ENCODE measurements around the gene PEAK1.

DNA sequence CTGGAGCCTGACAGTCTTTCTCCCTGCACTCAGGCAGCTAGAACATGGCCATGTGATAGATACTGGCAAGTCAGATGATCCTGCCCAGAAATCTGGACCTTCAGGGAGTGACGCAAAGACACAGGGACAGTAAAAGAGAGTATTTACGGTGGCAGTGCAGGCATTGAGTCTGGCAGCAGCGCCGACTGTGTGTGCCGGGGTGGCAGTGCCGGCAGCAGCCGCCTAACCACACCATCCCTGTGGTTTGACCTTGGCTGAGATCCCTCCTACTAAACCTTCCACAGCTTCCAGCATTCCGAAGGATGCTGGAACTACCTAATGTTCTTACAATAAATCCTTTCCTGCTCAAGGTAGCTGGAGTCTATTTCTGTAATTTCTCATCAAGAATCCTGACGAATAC lies 344.4 kb downstream of the PEAK1 start:
- TF ChIP-seq, protein P1, sequence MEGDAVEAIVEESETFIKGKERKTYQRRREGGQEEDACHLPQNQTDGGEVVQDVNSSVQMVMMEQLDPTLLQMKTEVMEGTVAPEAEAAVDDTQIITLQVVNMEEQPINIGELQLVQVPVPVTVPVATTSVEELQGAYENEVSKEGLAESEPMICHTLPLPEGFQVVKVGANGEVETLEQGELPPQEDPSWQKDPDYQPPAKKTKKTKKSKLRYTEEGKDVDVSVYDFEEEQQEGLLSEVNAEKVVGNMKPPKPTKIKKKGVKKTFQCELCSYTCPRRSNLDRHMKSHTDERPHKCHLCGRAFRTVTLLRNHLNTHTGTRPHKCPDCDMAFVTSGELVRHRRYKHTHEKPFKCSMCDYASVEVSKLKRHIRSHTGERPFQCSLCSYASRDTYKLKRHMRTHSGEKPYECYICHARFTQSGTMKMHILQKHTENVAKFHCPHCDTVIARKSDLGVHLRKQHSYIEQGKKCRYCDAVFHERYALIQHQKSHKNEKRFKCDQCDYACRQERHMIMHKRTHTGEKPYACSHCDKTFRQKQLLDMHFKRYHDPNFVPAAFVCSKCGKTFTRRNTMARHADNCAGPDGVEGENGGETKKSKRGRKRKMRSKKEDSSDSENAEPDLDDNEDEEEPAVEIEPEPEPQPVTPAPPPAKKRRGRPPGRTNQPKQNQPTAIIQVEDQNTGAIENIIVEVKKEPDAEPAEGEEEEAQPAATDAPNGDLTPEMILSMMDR (IDR thresholded peaks at IDR 0.05) = no peak
- TF ChIP-seq, protein P2, sequence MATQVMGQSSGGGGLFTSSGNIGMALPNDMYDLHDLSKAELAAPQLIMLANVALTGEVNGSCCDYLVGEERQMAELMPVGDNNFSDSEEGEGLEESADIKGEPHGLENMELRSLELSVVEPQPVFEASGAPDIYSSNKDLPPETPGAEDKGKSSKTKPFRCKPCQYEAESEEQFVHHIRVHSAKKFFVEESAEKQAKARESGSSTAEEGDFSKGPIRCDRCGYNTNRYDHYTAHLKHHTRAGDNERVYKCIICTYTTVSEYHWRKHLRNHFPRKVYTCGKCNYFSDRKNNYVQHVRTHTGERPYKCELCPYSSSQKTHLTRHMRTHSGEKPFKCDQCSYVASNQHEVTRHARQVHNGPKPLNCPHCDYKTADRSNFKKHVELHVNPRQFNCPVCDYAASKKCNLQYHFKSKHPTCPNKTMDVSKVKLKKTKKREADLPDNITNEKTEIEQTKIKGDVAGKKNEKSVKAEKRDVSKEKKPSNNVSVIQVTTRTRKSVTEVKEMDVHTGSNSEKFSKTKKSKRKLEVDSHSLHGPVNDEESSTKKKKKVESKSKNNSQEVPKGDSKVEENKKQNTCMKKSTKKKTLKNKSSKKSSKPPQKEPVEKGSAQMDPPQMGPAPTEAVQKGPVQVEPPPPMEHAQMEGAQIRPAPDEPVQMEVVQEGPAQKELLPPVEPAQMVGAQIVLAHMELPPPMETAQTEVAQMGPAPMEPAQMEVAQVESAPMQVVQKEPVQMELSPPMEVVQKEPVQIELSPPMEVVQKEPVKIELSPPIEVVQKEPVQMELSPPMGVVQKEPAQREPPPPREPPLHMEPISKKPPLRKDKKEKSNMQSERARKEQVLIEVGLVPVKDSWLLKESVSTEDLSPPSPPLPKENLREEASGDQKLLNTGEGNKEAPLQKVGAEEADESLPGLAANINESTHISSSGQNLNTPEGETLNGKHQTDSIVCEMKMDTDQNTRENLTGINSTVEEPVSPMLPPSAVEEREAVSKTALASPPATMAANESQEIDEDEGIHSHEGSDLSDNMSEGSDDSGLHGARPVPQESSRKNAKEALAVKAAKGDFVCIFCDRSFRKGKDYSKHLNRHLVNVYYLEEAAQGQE (IDR thresholded peaks at IDR 0.05; ENCODE audit: insufficient read depth in 1 of 2, low read depth in 2 of 2, low read length in 1 of 2) = no peak
- no peak for TF ChIP-seq POLR2AphosphoS5 (IDR thresholded peaks at IDR 0.05; ENCODE audit: low read depth, low read length)
